Activated naive CD8-positive, alpha-beta T cell treated with anti-CD3 and anti-CD28 coated beads for 36 hours (primary cell): Measurements from ENCODE around the gene CLIP4. TPM values are rescaled to one million over a fixed set of nuclear protein-coding genes. Genes with fewer than 3 reads are reported as not detected.

Experiments
- DNase-seq: peaks from one replicate; pipeline ENCODE4 v3.0.0; 2021
- H3K27ac Mint-ChIP-seq: one replicate; pipeline ENCODE4 v1.8.0; 2022; ENCODE audit warnings: mild to moderate bottlenecking, moderate library complexity, mixed read lengths
- H3K27me3 Mint-ChIP-seq: one replicate; pipeline ENCODE4 v1.8.0; 2022; ENCODE audit warnings: mild to moderate bottlenecking, mixed read lengths
- H3K36me3 Mint-ChIP-seq: one replicate; pipeline ENCODE4 v1.8.0; 2021; ENCODE audit warnings: mild to moderate bottlenecking, mixed read lengths
- H3K4me1 Mint-ChIP-seq: one replicate; pipeline ENCODE4 v1.8.0; 2021; ENCODE audit warnings: mixed read lengths
- H3K4me3 Mint-ChIP-seq: one replicate; pipeline ENCODE4 v1.8.0; 2022; ENCODE audit warnings: mild to moderate bottlenecking, moderate library complexity, mixed read lengths
- H3K9me3 Mint-ChIP-seq: one replicate; pipeline ENCODE4 v1.8.0; 2022; ENCODE audit warnings: mixed read lengths
- total RNA-seq, 2 experiments: library from RNA; stranded (reverse); gene quantifications; one replicate each; pipeline ENCODE4 v1.2.3, GENCODE V29; 2021

The CLIP4 gene
- total RNA-seq, 2 experiments from 2014 or later = 15.8 to 18.7 TPM

DNA sequence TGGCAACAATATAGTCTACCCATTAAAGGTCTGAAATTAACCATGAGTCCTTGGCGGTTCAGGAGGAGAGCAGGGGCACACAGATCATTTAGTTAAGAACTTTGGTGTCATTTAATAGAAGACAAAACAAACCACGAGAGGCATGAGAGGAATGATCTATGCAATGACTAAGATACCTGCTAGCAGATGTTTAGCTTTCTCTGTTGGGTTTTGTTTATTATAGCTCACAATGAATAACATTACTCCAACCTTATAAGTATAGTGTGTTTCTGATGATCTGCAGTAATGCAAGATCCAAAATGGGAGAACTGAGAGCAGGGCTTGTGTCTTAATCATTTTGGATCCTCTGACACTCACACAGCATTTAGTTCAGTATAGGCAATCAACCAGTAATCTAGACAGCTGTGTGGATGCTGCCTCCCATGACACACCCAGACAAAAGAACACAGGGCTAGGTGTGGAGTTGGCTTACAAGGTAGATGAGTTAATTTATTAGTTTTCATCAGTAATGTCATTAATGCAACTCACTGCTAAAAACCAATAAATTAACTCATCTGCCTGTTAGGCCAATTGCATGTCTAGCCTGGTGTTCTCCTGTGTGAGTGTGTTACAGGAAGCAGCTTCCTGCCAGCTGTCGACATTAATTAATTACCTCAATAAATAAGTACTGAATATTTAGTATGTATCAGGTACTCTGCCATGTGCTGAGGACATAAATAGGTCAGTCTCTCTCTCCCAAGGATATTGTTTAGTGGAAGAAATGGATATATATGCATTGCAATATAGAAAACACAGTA, 92.3 kb downstream of the CLIP4 start:
- Mint-ChIP-seq H3K4me1 (no peaks in the 10 kb centered on the region), H3K9me3 (no peaks in the 10 kb centered on the region), H3K27ac (no peak overlapping the region), H3K27me3 (no peaks in the 10 kb centered on the region), H3K4me3 (no peak overlapping the region), H3K36me3 (peaks cover 4% of the 10 kb centered on the region)
- DNase-seq = no peak

DNA sequence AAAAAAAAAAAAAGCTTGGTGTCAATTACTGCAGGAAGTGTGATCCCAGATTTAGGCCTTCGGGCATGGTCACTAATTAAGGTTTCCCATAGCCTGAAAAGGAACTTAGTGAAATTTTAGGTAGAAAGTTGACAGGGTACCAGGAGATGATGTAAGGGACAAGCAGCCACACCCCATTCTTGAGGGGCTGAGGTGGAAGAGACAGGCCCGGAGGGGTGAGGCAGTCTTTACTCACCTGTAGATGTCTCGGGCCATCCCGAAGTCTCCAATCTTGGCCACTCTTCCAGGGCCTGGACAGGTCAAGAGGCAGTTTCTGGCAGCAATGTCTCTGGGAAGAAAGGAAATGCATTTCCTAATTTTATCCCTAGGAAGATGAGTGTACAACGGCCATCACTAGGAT, 94.3 kb downstream of the CLIP4 start:
- no peak for DNase-seq
- peaks cover 4% of the 10 kb centered on the region for H3K36me3 Mint-ChIP-seq
- H3K4me3 Mint-ChIP-seq = no peak overlapping the region
- no peaks in the 10 kb centered on the region for H3K9me3 Mint-ChIP-seq
- H3K4me1 Mint-ChIP-seq = no peaks in the 10 kb centered on the region
- no peak overlapping the region for H3K27ac Mint-ChIP-seq
- H3K27me3 Mint-ChIP-seq = no peaks in the 10 kb centered on the region

DNA sequence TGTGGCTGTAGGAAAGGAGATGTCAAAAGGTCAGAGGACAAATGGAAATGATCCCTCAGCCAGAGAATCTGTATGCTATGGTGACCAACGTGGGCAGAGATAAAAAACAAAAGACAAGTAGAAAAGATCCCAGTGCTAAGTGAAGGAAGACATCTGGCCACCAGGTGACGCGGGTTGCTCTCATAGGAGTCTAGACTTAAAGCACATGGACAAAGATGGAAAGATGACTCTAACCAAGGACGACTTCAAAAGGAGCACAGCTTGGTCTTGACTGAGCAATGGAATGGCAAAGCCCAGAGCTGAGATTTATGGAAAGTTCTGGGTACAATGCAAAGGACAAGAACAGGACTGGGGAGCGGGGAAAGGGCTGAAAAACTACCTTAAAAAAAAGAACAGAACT, 96.8 kb downstream of the CLIP4 start:
- DNase-seq = no peak
- Mint-ChIP-seq H3K27ac (no peak overlapping the region), H3K4me3 (no peak overlapping the region), H3K27me3 (no peaks in the 10 kb centered on the region), H3K9me3 (no peaks in the 10 kb centered on the region), H3K4me1 (no peaks in the 10 kb centered on the region), H3K36me3 (peaks cover 4% of the 10 kb centered on the region)

DNA sequence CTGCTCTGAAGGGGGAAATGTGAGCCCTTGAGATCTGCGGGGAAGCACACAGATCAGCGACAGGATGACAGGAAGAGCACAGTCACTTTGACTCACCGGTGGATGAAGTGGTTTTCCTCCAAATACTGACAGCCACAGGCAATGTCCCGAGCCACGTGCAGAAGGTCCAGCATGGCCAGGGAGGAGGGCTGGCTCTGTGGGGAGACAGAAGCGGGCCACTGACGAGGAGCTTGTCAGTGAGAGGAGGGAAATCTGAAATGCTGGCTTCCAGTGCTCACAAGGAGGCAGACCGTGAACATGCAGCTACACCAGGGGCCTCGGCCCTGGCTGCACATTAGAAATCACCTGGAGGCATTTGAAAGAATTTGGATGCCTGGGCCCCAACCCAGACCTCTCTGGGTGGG, 98.7 kb downstream of the CLIP4 start:
- no peaks in the 10 kb centered on the region for H3K36me3 Mint-ChIP-seq
- no peaks in the 10 kb centered on the region for H3K9me3 Mint-ChIP-seq
- no peak overlapping the region for H3K27ac Mint-ChIP-seq
- no peak for DNase-seq
- no peaks in the 10 kb centered on the region for H3K4me1 Mint-ChIP-seq
- H3K27me3 Mint-ChIP-seq = no peaks in the 10 kb centered on the region
- H3K4me3 Mint-ChIP-seq = no peak overlapping the region

DNA sequence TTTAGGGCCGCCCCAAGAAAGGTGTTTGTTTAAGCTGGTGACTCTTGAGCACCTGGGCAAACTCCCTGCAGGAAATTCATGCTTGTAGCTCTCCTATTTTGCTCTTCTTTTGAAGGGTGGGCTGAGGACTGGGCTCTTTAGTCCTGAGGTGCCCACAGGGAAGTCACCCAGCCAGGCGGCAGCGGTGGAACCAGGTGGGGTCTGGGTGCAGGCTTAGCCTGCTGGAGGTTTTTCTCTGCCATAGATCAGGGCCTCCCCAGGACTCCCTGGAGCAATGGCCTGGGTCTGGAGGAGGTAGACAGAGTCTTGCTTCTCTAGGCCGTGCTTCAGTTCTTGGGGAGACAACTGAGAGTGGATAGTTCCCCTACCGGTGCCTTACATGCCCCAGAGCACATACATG, 99.9 kb downstream of the CLIP4 start:
- no peaks in the 10 kb centered on the region for H3K27me3 Mint-ChIP-seq
- no peak for DNase-seq
- H3K9me3 Mint-ChIP-seq = no peaks in the 10 kb centered on the region
- H3K4me3 Mint-ChIP-seq = no peak overlapping the region
- H3K27ac Mint-ChIP-seq = no peak overlapping the region
- H3K4me1 Mint-ChIP-seq = no peaks in the 10 kb centered on the region
- no peaks in the 10 kb centered on the region for H3K36me3 Mint-ChIP-seq

DNA sequence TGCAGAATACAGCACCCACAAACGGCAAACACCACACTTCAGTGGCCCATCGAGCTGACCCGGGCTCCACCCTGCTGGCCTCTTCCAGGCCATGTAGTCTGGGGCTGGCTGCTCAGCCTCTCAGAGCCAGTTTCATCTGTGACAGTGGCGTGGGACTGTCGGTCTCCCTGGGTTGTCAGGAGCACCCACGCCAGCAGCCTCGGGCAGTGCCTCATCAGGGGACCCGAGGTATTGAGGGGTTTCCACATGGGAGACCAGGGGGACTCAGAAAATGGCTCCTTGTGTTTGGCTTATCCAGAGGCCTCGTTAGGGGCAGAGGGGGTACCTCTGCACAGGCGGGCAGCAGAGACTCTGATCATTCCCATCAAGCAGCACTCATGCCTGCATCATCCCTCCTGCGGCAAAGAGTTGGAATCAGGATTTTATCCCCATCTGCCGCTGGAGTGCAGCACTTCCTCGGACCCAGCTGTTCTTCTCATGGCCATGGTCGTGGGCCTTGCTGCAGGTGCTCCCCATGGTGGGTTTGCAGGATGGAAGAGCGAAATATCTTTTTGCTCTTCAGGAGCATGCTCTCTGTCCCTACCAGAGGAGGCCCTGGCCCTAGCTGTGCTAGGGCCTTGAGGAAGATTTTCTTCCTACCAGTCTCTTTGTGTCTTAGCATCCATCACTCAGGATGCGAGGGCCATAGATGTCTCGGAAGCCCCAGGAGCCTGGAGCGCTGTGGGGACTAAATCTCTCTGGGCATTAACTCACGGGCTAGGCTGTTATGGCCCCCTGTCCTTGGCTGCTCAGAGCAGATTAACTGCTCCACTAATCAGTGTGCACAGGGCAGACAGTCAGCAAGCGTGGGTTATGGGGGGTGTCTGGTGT, 100.8 kb downstream of the CLIP4 start:
- Mint-ChIP-seq H3K27me3 (no peaks in the 10 kb centered on the region), H3K4me3 (no peak overlapping the region), H3K9me3 (no peaks in the 10 kb centered on the region), H3K36me3 (no peaks in the 10 kb centered on the region), H3K4me1 (no peaks in the 10 kb centered on the region), H3K27ac (no peak overlapping the region)
- no peak for DNase-seq

DNA sequence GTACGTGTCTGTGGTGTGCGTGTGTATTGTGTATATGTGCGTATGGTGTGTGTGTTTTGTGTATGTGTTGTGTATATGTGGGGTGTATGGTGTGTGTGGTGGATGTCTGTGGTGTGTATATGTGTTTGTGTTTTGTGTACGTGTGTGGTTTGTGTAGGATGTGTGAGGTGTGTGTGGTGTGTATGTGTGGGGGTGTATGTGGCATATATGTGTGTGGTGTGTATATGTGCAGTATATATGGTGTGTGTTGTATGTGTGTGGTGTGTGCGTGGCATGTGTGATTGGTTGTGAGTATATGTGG, 101.3 kb downstream of the CLIP4 start:
- no peaks in the 10 kb centered on the region for H3K9me3 Mint-ChIP-seq
- no peak for DNase-seq
- H3K4me3 Mint-ChIP-seq = no peak overlapping the region
- H3K27ac Mint-ChIP-seq = no peak overlapping the region
- no peaks in the 10 kb centered on the region for H3K27me3 Mint-ChIP-seq
- H3K4me1 Mint-ChIP-seq = no peaks in the 10 kb centered on the region
- no peaks in the 10 kb centered on the region for H3K36me3 Mint-ChIP-seq

DNA sequence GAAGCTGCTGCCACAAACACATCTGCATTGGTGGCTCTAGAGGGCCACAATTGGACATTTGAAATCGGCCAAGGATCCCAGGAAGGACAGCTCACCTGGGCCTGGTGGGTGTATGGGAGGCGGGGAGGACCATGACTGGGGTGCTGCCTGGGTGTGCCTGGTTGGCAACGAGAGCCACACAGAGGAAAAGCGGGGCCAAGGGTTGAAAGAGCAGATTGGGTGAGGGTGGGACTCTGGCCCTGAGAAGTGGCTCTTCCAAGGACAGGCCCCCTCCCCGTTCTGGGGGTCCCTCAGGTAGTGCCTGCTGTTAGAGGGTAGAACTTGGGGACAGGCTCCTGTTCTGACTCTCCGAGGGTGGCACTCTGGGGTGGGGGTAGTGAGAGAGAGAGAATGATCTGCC, 102.9 kb downstream of the CLIP4 start:
- H3K36me3 Mint-ChIP-seq = no peaks in the 10 kb centered on the region
- no peak overlapping the region for H3K27ac Mint-ChIP-seq
- no peaks in the 10 kb centered on the region for H3K27me3 Mint-ChIP-seq
- no peak overlapping the region for H3K4me3 Mint-ChIP-seq
- H3K9me3 Mint-ChIP-seq = no peaks in the 10 kb centered on the region
- H3K4me1 Mint-ChIP-seq = no peaks in the 10 kb centered on the region
- no peak for DNase-seq

DNA sequence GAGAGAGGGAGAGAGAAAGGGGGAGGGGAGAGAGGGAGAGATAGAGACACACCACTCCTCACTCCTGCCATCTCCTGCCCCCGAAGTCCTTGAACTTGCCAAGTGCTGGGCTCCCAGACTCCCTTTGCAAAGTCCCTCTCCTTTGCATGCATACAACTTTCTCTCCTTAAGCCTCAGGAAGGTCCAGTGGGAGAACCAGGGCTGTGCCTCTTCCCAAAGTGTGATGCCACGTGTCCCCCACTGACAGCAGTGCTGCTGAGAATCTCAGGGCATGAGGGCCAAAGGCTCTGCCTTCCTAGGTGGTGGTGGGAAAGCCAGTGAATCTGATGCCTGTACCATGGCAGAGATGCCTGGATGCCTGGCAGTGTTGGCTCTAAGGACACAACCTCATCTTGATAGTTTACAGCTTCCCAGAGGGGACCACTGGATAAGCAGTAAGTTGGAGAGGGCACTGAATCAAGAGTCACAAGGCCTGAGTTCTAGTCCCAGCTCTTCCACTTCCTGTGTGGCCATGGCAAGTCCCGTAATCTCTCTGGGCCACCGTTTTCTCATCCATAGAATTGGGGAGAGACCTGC, 103.4 kb downstream of the CLIP4 start:
- Mint-ChIP-seq H3K9me3 (no peaks in the 10 kb centered on the region), H3K36me3 (no peaks in the 10 kb centered on the region), H3K4me1 (no peaks in the 10 kb centered on the region), H3K4me3 (no peak overlapping the region), H3K27me3 (no peaks in the 10 kb centered on the region), H3K27ac (no peak overlapping the region)
- DNase-seq = no peak

DNA sequence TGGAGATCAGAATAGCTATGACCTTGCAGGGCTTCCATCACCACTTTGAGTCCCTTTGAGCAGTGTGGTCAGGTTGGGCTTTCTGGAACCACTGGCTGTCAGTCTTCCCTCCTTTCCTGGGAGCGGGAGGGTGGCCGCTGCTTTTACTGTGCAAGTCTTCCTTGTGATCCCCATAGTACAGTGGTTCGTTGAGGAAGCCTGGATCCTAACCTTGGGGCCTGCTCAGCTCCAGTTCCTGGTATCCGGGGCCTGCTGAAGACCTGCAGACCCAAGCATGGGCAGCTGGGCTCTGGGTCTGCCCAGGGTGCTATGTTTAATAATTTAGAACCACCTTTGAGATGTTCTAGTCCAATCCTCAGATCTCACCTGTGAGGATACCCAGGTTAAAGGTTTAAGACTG, 104.2 kb downstream of the CLIP4 start:
- no peak overlapping the region for H3K4me3 Mint-ChIP-seq
- no peaks in the 10 kb centered on the region for H3K4me1 Mint-ChIP-seq
- H3K27ac Mint-ChIP-seq = no peak overlapping the region
- no peaks in the 10 kb centered on the region for H3K36me3 Mint-ChIP-seq
- no peaks in the 10 kb centered on the region for H3K27me3 Mint-ChIP-seq
- DNase-seq = no peak
- H3K9me3 Mint-ChIP-seq = no peaks in the 10 kb centered on the region

DNA sequence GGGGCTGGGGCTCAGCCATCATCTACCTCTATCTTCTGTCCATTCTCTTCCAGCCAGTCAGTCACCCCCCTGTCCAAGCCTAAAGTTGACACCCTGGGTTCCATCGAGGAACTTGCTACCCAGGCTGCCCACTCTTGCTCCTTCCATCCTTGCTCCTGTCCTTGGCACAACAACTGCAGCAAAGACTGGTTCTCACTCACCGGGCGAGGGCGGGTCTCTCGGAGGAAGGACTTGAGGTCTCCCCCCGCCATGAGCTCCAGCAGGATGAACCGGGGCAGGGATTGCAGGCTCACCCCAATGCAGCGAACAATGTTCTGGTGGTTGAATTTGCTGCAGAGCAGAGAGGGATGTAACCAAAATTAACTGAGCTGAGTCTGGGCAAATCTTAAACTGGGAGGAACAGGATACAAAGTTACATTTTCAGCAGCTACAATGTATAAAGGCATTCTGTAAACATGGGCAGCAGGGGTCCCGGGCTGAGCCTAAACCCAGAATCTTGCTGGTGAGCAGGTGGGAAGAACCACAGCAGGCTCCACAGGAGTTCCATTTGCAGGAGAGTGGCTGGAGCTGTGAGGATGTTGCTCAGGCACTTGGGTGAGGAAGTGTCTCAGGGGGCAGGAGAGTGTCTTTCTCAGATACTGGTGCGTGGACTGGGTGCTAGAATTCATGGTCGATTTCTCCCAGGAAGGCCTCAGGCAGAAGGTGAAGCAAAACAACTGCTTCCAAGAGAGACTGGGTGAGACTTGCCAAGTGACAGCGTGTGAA, 105.5 kb downstream of the CLIP4 start:
- Mint-ChIP-seq H3K27ac (no peak overlapping the region), H3K27me3 (peaks cover 5% of the 10 kb centered on the region), H3K4me1 (no peaks in the 10 kb centered on the region), H3K36me3 (no peaks in the 10 kb centered on the region), H3K4me3 (no peak overlapping the region), H3K9me3 (no peaks in the 10 kb centered on the region)
- DNase-seq = no peak

DNA sequence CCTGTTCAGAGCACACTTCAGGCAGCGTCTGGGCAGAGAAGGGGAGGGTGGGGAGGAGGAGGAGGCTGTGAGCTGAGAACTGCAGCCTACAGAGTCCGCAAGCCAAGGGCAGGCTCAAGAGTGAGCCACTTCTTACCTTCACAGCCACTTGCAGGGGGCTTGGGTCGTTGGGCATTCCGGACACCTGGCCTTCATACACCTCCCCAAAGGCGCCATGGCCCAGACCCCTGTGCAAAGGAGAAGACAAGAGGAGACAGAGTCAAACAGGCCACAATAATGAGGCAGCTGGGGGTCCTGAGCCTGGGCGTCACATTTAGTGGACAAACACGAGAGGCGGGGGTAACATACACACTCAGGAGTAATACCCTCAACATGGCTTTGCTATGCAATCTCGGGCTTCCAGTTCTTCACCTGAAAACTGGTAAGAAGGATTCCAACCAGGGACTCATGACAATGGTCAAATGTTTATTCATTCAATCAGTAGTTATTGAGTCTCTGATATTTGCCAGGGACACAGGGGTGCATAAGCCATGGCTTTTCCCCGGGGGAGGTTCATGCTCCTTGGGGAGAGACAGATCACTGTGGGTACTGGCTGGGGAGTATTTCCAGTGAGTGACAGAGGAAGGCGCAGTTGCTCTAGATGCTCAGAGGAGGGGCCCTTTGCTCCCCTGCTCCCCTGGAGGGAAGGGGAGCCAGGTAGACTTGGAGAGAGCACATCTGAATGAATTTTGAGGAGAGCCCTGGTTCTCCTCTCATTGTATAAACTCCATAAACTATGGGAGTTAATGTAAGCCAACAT, 107.4 kb downstream of the CLIP4 start:
- Mint-ChIP-seq H3K27me3 (peaks cover 21% of the 10 kb centered on the region), H3K27ac (no peak overlapping the region)

DNA sequence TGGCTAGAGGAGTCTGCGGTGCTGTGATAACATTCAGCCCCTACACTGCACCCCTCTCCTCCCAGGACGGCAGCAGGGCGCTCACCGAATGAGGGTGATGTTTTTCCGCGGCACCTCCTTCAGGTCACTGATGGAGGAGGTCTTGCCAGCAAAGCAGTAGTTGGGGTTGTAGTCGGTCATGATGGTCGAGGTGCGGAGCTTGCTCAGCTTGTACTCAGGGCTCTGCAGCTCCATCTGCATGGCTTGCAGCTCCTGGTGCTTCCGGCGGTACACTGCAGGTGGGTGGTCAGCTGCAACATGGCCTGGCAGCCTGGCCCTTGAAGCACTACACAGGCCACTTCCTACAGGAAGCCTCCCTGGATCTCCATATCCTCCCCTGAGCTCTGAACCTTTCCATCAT, 108.0 kb downstream of the CLIP4 start:
- Mint-ChIP-seq H3K9me3 (no peaks in the 10 kb centered on the region), H3K4me3 (no peak overlapping the region), H3K36me3 (no peaks in the 10 kb centered on the region), H3K4me1 (no peaks in the 10 kb centered on the region), H3K27ac (no peak overlapping the region), H3K27me3 (peaks cover 24% of the 10 kb centered on the region)
- no peak for DNase-seq

More for the DNA sequence above, 107.4 kb downstream of the CLIP4 start:
- Mint-ChIP-seq H3K4me3 (no peak overlapping the region), H3K4me1 (no peaks in the 10 kb centered on the region), H3K36me3 (no peaks in the 10 kb centered on the region), H3K9me3 (no peaks in the 10 kb centered on the region)
- no peak for DNase-seq

DNA sequence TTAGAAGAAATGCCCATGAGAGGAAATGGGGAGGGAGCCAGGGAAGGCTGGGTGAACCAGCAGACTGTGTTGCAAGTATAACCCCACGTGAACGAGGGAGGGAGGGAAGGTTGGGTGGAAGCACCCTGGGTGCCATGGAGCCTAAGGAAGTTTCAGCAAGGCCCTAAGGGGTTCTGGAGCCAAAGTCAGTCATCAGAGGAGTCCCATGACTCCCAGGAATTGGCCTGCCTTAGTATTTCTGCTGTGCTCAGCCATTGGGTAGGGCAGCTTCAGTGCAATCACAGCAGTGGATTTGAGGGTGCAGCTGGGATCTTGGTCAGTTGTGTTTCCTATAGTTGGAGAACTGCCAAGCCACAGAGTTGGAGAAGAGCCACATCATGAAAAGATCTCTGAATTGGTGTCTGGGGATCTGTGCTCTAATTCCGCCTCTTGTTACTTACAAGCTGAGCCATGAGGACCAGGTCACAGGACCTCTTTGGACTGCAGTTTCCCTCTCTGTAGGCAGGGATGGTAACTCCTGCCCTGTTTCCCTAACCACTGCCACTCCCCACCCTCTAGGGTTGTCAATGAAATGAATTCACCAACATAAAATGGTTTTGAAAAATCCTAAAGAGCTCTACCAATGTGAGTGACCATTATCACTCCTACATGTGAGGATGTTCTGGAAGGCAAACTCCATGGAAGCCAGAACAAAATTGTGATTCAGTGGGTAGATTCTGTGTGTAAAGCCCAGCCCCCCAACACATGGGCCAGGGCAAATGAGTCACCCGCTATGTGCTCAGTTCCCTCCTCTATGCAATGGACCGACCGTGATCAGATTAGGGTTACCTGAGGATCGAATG, 108.9 kb downstream of the CLIP4 start:
- Mint-ChIP-seq H3K36me3 (no peaks in the 10 kb centered on the region), H3K27ac (no peak overlapping the region), H3K27me3 (peaks cover 28% of the 10 kb centered on the region), H3K4me3 (no peak overlapping the region), H3K4me1 (no peaks in the 10 kb centered on the region), H3K9me3 (no peaks in the 10 kb centered on the region)
- DNase-seq = no peak
